GM12878 (cell line): Measurements from ENCODE around the gene RNF41. TPM values are rescaled to one million over a fixed set of nuclear protein-coding genes. Genes with fewer than 3 reads are reported as not detected.

Experiments used
- ATAC-seq: fragments of 200-7000 bp; cut with Tn5 transposase; 3 replicates; pipeline ENCODE4 v1.9.1; 2020; ENCODE audit warnings: mild to moderate bottlenecking, moderate library complexity
- BruUV-seq: library from RNA; stranded (reverse); fragments of 400-500 nt; replicated peaks from 2 replicates; lab custom pipeline; 2021; lab: Mats Ljungman, UMichigan
- CTCF ChIA-PET: fragments of 300-600 bp; sonication (Branson Sonifier 250); formaldehyde crosslinking; extraction: SDS; loops from one replicate; lab custom pipeline; 2021; ENCODE audit warnings: inconsistent platforms; lab: Yijun Ruan, JAX
- POLR2A ChIA-PET: fragments of 350-600 bp; formaldehyde crosslinking; extraction: SDS; loops from one replicate; lab custom pipeline; 2021; ENCODE audit warnings: inconsistent platforms; lab: Charles Lee
- RAD21 ChIA-PET: fragments of 300-600 bp; sonication (Branson Sonifier 250); formaldehyde crosslinking; loops from one replicate; lab custom pipeline; 2023; ENCODE audit warnings: antibody characterized with exemption; ENCODE audit not compliant: unreplicated experiment; lab: Charles Lee
- SMC1A ChIA-PET: fragments of 300-600 bp; sonication (Branson Sonifier 250); formaldehyde crosslinking; loops from one replicate; lab custom pipeline; 2023; ENCODE audit not compliant: unreplicated experiment, uncharacterized antibody; lab: Charles Lee
- DNase-seq: peaks from one replicate; pipeline ENCODE4 v3.0.0-alpha.2; 2011; ENCODE audit warnings: low read depth, low spot score
- FAIRE-seq: peaks from 3 replicates; lab custom pipeline; 2011; peaks lifted over from hg19 to GRCh38; lab: Jason Lieb, UNC
- H2AFZ ChIP-seq: 2 replicates; pipeline ENCODE4 v1.6.0; 2011; ENCODE audit warnings: low read depth, low read length, control low read depth; ENCODE audit not compliant: control insufficient read depth
- H3K27ac ChIP-seq: 2 replicates; pipeline ENCODE4 v1.5.1; 2011; ENCODE audit warnings: control low read depth; ENCODE audit not compliant: control insufficient read depth, insufficient read depth
- H3K27me3 ChIP-seq, 2 experiments: replicated peaks in 1 of 2; 2 replicates each; pipeline versions ENCODE4 v1.6.0 to v1.6.1; 2011; ENCODE audit warnings: low read length in 1 of 2; ENCODE audit not compliant: control insufficient read depth in 2 of 2, insufficient read depth in 2 of 2
- H3K36me3 ChIP-seq, 2 experiments: 2 replicates each; pipeline ENCODE4 v1.5.1; 2011; ENCODE audit warnings: low read length in 1 of 2; ENCODE audit not compliant: control insufficient read depth in 2 of 2, insufficient read depth in 2 of 2
- H3K4me1 ChIP-seq: 2 replicates; pipeline ENCODE4 v1.6.1; 2011; ENCODE audit warnings: mild to moderate bottlenecking, low read length, moderate library complexity, mixed read lengths; ENCODE audit not compliant: control insufficient read depth, insufficient read depth
- H3K4me2 ChIP-seq: 2 replicates; pipeline ENCODE4 v1.6.0; 2011; ENCODE audit warnings: control low read depth; ENCODE audit not compliant: control insufficient read depth, insufficient read depth
- H3K4me3 ChIP-seq: fragments of 200-600 bp; sonication (generic); 2 replicates; pipeline ENCODE4 v1.5.1; 2016
- H3K79me2 ChIP-seq: 2 replicates; pipeline ENCODE4 v1.6.0; 2011; ENCODE audit warnings: low read length; ENCODE audit not compliant: control insufficient read depth, insufficient read depth
- H3K9ac ChIP-seq: 2 replicates; pipeline ENCODE4 v1.8.0; 2011; ENCODE audit warnings: low read length, control low read depth, mixed read lengths; ENCODE audit not compliant: control insufficient read depth, insufficient read depth
- H3K9me3 ChIP-seq: replicated peaks from 3 replicates; pipeline ENCODE4 v1.5.1; 2011; ENCODE audit warnings: mild to moderate bottlenecking, low read length; ENCODE audit not compliant: control insufficient read depth, insufficient read depth
- H4K20me1 ChIP-seq: 2 replicates; pipeline ENCODE4 v1.6.0; 2011; ENCODE audit not compliant: control insufficient read depth, insufficient read depth
- CBFB ChIP-seq: IDR thresholded peaks from 2 replicates; pipeline ENCODE4 v1.6.1; 2016; ENCODE audit warnings: antibody characterized with exemption, low read depth
- EZH2 ChIP-seq: IDR thresholded peaks from 2 replicates; pipeline ENCODE4 v1.6.1; 2012; ENCODE audit warnings: low read depth, mild to moderate bottlenecking, control low read depth, inconsistent platforms, low read length, borderline replicate concordance; ENCODE audit not compliant: control insufficient read depth
- HSF1 ChIP-seq: fragments of 150-350 bp; IDR thresholded peaks from 2 replicates; pipeline ENCODE4 v1.6.1; 2014; ENCODE audit warnings: mild to moderate bottlenecking, low read depth, low read length
- IRF3 ChIP-seq: fragments of 450-650 bp; IDR thresholded peaks from 2 replicates; pipeline ENCODE4 v1.6.1; 2014; ENCODE audit warnings: mild to moderate bottlenecking
- SPI1 ChIP-seq: IDR thresholded peaks from 2 replicates; pipeline ENCODE4 v1.6.1; 2011; ENCODE audit warnings: low read depth, mild to moderate bottlenecking, low read length, moderate library complexity, borderline replicate concordance; ENCODE audit not compliant: insufficient read depth
- TARDBP ChIP-seq: IDR thresholded peaks from 2 replicates; pipeline ENCODE4 v1.6.1; 2016; ENCODE audit warnings: borderline replicate concordance
- YBX1 ChIP-seq: fragments of 450-650 bp; IDR thresholded peaks from 2 replicates; pipeline ENCODE4 v1.6.1; 2016; ENCODE audit warnings: antibody characterized with exemption
- ZBTB40 ChIP-seq: fragments of 450-650 bp; IDR thresholded peaks from 2 replicates; pipeline ENCODE4 v1.6.1; 2016; ENCODE audit warnings: mild to moderate bottlenecking, moderate library complexity, borderline replicate concordance
- WGBS: methylation state at CpG from one replicate; pipeline ENCODE4 v1.1.6; 2016; ENCODE audit warnings: low lambda C conversion rate; ENCODE audit not compliant: insufficient replicate concordance, insufficient coverage; ENCODE audit errors: missing lambda C conversion rate; 5-methylcytosine and 5-hydroxymethylcytosine counted together
- in situ Hi-C: fragments of 300-500 bp; cut with MboI; formaldehyde crosslinking; loops from 9 replicates; pipeline ENCODE4 v1.14.3; 2018; ENCODE audit warnings: mixed read lengths
- intact Hi-C: fragments of 100-400 bp; cut with micrococcal nuclease; formaldehyde crosslinking; loops from one replicate; pipeline ENCODE4 v1.14.2; 2022; ENCODE audit not compliant: unreplicated experiment
- polyA plus RNA-seq, 11 experiments: library from polyadenylated mRNA; depleted of rRNA in 4 of 11; unstranded in 6 of 11; stranded (reverse) in 5 of 11; fragments of >200 nt; fragmentation: Nextera tagmentation in 4 of 11; fragmentation: Illumina TruSeq in 1 of 11; extraction: Ambion mirVana in 4 of 11; extraction: Trizol in 1 of 11; gene quantifications; 1 replicate in 1 of 11; 2 replicates in 10 of 11; pipeline versions ENCODE4 v1.2.1 to v1.2.3, GENCODE V29; 2011 to 2016; ENCODE audit warnings: inconsistent platforms in 2 of 11, missing spikeins in 2 of 11, low read depth in 1 of 11
- total RNA-seq, 4 experiments: library from RNA; depleted of rRNA in 3 of 4; stranded (reverse); fragments of >200 nt in 3 of 4; fragmentation: Illumina TruSeq in 1 of 4; extraction: Trizol in 1 of 4; gene quantifications; 2 replicates each; pipeline versions ENCODE4 v1.2.1 to v1.2.3, GENCODE V29; 2013 to 2021

The RNF41 gene
- total and polyA plus RNA-seq, 10 of the 15 experiments (the other 5 are each of a cell fraction or from before 2014, with no cell fraction given) = 11.1 to 47.8 (median 30.6) TPM

- no peak for TF ChIP-seq HSF1
- TF ChIP-seq YBX1 = no peak
- TF ChIP-seq CBFB = no peak
- TF ChIP-seq EZH2 = no peak
- no peak for TF ChIP-seq SPI1
- TF ChIP-seq IRF3 = no peak
- TF ChIP-seq TARDBP = no peak
- TF ChIP-seq, all 136 proteins: peak for 0
Measured at GRCh38 chr12:56204275-56204674, 17.4 kb downstream of the RNF41 start (continued).

- Histone ChIP-seq H3K27me3 (no peaks in the 10 kb centered on the region), H2AFZ (no peak overlapping the region), H3K27ac (no peak overlapping the region), H3K79me2 (no peaks in the 10 kb centered on the region), H4K20me1 (no peaks in the 10 kb centered on the region; the same call in 1 of the 2 replicates), H3K4me3 (no peak overlapping the region), H3K4me1 (no peaks in the 10 kb centered on the region), H3K36me3 (peaks cover 4 to 9% of the 10 kb centered on the region in 2 experiments), H3K9ac (no peak overlapping the region), H3K4me2 (no peak overlapping the region), H3K9me3 (no peaks in the 10 kb centered on the region)
- no peak for FAIRE-seq
- intact Hi-C loops = no loop called here
- WGBS = 98% methylated on average over 2 of the region's 2 CpGs
- ChIA-PET RAD21 (interaction anchor here (1.3 to 1.7 kb wide), 2 partner anchors 19 to 75 kb away, joined by 5 read pairs; partner anchors contain the start of genes ESYT1 and RNF41), CTCF (interaction anchor here (1.1 to 1.9 kb wide), 3 partner anchors 11 to 261 kb away, joined by 3 to 11 read pairs (median 5); no protein-coding TSS in a partner anchor), SMC1A (no interaction called here), POLR2A (interaction anchor here (2.2 kb wide), 1 partner anchor 19 kb away, joined by 8 read pairs; the partner anchor contains the start of gene RNF41)
- no peak for ATAC-seq
- no TSS peak for BruUV-seq
- no peak for DNase-seq
- TF ChIP-seq ZBTB40 = no peak
- in situ Hi-C loops = no loop called here
Measured at GRCh38 chr12:56202838-56203237, 18.9 kb downstream of the RNF41 start.
